Activated T-cell treated with anti-CD3 and anti-CD28 coated beads, Interleukin-2, amount 50 U/mL, for 72 hours (primary cell): ENCODE measurements around the gene NUDT21. TPM values are rescaled to one million over a fixed set of nuclear protein-coding genes. Genes with fewer than 3 reads are reported as not detected.

Experiments used
- ATAC-seq, 2 donors: fragments of 150-1000 bp; cut with Tn5 transposase; replicated peaks in 1 of 2; 2 replicates each; pipeline ENCODE4 v1.10.0; 2021; ENCODE audit warnings: moderate library complexity in 2 of 2, mild to moderate bottlenecking in 1 of 2
- DNase-seq, 2 donors: peaks; one replicate each; pipeline ENCODE4 v3.0.0; 2021 to 2022; ENCODE audit warnings: mixed read lengths in 1 of 2
- H3K27ac Mint-ChIP-seq: one replicate; pipeline ENCODE4 v1.8.0; 2022; ENCODE audit warnings: mild to moderate bottlenecking, moderate library complexity, mixed read lengths
- H3K27me3 Mint-ChIP-seq: one replicate; pipeline ENCODE4 v1.8.0; 2022; ENCODE audit warnings: low read depth, mixed read lengths
- H3K36me3 Mint-ChIP-seq, 2 donors: one replicate each; pipeline ENCODE4 v1.8.0; 2022; ENCODE audit warnings: mixed read lengths in 2 of 2, mild to moderate bottlenecking in 1 of 2; ENCODE audit not compliant: insufficient read depth in 2 of 2
- H3K4me1 Mint-ChIP-seq: one replicate; pipeline ENCODE4 v1.8.0; 2022; ENCODE audit warnings: low read depth, mixed read lengths
- H3K4me3 Mint-ChIP-seq, 2 donors: one replicate each; pipeline ENCODE4 v1.8.0; 2022; ENCODE audit warnings: mild to moderate bottlenecking in 2 of 2, mixed read lengths in 2 of 2, moderate library complexity in 2 of 2
- H3K9me3 Mint-ChIP-seq, 2 donors: one replicate each; pipeline ENCODE4 v1.8.0; 2022; ENCODE audit warnings: mixed read lengths in 2 of 2
- total RNA-seq, 2 donors: library from RNA; stranded (reverse); gene quantifications; one replicate each; pipeline ENCODE4 v1.2.3, GENCODE V29; 2022

Gene NUDT21
- total RNA-seq, 2 donors from 2014 or later, result 304 to 350 TPM

GRCh38 chr16:56477096-56477878 is 26.2 kb upstream of the NUDT21 start:
- Mint-ChIP-seq H3K4me3 (peak overlapping the region in 1 of 2 donors; percentile 37), H3K27ac (peak overlapping the region; percentile 90), H3K27me3 (no peaks in the 10 kb centered on the region), H3K36me3 (peaks cover 5 to 32% of the 10 kb centered on the region in 2 donors), H3K4me1 (peaks cover 23% of the 10 kb centered on the region), H3K9me3 (no peaks in the 10 kb centered on the region)
- peak; percentile 51 to 88 for ATAC-seq
- DNase-seq, result peak in 1 of 2 donors; percentile 4

DNA sequence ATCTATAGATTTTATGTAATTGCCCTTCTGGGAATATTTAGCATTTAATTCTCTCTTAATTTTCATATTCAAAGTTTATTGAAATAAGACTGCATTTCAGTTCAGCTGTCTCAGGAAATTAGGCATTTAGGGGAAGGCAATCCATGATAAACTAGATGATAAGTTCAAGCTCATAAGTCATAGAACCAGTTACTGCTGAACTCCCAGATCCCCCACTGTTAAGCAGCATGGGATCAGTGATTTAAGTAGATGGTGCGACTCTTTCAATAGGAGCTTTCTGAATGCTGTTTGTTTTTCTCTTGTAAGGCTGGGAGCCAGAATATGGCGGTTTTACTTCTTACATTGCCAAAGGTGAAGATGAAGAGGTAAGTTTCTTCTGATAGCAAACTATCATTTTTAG is 24.1 kb upstream of the NUDT21 start:
- no peak overlapping the region for H3K4me3 Mint-ChIP-seq
- DNase-seq (no peak), ATAC-seq (no peak)
- H3K9me3 Mint-ChIP-seq, result no peaks in the 10 kb centered on the region
- no peak overlapping the region for H3K27ac Mint-ChIP-seq
- peaks cover 23% of the 10 kb centered on the region for H3K4me1 Mint-ChIP-seq
- H3K27me3 Mint-ChIP-seq, result no peaks in the 10 kb centered on the region
- peaks cover 8 to 37% of the 10 kb centered on the region in 2 donors for H3K36me3 Mint-ChIP-seq

GRCh38 chr16:56470666-56471065 is 19.5 kb upstream of the NUDT21 start:
- Mint-ChIP-seq H3K36me3 (peaks cover 6 to 46% of the 10 kb centered on the region in 2 donors), H3K27ac (peak overlapping the region; percentile 2), H3K4me3 (no peak overlapping the region), H3K27me3 (no peaks in the 10 kb centered on the region), H3K9me3 (no peaks in the 10 kb centered on the region), H3K4me1 (no peaks in the 10 kb centered on the region)
- DNase-seq (no peak), ATAC-seq (no peak)

DNA sequence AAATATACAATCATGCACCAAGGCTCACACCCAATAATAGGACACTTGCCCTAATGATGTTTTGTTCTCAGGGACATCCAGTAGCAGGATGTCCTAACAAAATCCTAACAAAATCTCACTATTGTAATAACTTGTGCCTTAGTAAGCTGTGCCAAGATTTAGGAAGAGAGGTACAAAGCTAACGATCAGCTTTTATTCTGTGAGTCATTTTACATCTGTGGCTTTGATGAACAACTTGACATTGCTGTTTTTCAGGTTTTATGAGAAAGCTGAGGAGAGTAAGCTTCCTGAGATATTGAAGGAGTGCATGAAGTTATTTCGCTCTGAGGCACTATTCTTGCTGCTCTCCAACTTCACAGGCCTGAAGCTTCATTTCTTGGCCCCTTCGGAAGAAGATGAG is 19.1 kb upstream of the NUDT21 start:
- Mint-ChIP-seq H3K9me3 (no peaks in the 10 kb centered on the region), H3K27ac (peak overlapping the region; percentile 8), H3K4me1 (no peaks in the 10 kb centered on the region), H3K4me3 (no peak overlapping the region), H3K27me3 (no peaks in the 10 kb centered on the region), H3K36me3 (peaks cover 6 to 45% of the 10 kb centered on the region in 2 donors)
- no peak for DNase-seq
- no peak for ATAC-seq

GRCh38 chr16:56469748-56470147 is 18.6 kb upstream of the NUDT21 start:
- no peak for DNase-seq
- H3K36me3 Mint-ChIP-seq, result peaks cover 6 to 41% of the 10 kb centered on the region in 2 donors
- H3K27me3 Mint-ChIP-seq, result no peaks in the 10 kb centered on the region
- H3K4me1 Mint-ChIP-seq, result no peaks in the 10 kb centered on the region
- no peak overlapping the region for H3K4me3 Mint-ChIP-seq
- H3K9me3 Mint-ChIP-seq, result no peaks in the 10 kb centered on the region
- peak overlapping the region; percentile 54 for H3K27ac Mint-ChIP-seq
- no peak for ATAC-seq

DNA sequence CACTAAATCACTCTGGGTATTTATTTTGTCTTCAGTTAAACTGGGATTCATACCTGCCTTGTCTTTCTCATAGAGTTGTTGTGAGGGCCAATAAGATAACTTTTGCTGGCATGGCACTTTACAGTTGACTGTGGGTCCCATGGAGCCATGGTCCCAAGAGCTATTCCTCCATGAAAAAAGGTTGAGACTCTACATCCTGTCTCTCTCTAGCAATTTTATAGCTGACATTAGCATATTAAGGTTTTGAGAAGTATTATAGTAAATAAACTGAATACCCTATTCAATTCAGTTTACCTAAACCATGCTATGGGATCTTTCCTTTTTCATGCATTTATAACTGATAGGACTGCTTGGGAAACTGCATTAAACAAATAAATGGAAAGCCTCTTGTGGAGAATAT is 17.7 kb upstream of the NUDT21 start:
- Mint-ChIP-seq H3K4me1 (no peaks in the 10 kb centered on the region), H3K4me3 (no peak overlapping the region), H3K27me3 (no peaks in the 10 kb centered on the region), H3K9me3 (no peaks in the 10 kb centered on the region), H3K36me3 (peaks cover 6 to 42% of the 10 kb centered on the region in 2 donors), H3K27ac (peak overlapping the region; percentile 88)
- no peak for ATAC-seq
- no peak for DNase-seq

DNA sequence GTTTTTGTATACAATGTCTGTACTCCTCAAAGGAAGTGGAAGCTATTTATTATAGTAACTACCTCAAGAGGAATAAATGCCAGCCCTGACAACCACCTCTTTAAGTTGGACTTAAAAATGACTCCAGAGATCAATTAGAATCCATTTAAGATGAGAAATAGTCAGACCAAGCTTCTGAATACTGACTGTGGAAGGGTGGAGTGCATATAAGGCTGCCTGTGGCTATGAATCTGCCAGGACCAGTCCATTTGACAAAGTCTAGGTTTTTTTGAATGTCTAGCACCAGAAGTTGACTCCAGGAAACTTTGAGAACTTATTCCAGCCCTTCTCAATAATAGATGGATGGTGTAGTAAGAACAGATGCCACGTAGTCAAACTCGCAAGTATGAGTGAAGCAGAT is 15.2 kb upstream of the NUDT21 start:
- Mint-ChIP-seq H3K4me3 (no peak overlapping the region), H3K9me3 (no peaks in the 10 kb centered on the region), H3K27me3 (no peaks in the 10 kb centered on the region), H3K27ac (no peak overlapping the region), H3K4me1 (no peaks in the 10 kb centered on the region), H3K36me3 (peaks cover 6 to 33% of the 10 kb centered on the region in 2 donors)
- no peak for ATAC-seq
- DNase-seq, result no peak

DNA sequence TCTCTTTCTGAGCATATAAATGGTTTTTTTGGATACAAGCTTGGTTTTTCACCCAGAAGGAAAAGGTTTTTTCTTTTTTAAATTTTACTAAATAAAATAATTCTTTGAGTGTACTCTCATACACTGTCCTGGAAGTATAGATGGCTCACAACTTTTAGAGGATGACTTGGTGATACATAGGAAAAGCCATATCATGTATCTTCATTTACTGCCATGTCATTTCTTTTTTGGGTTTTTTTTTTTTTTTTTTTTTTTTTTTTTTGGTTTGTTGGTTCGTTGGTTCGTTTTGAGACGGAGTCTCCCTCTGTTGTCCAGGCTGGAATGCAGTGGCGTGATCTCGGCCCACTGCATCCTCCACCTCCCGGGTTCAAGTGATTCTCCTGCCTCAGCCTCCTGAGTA is 12.0 kb upstream of the NUDT21 start:
- DNase-seq (no peak), ATAC-seq (no peak)
- H3K27ac Mint-ChIP-seq, result no peak overlapping the region
- H3K4me1 Mint-ChIP-seq, result no peaks in the 10 kb centered on the region
- peaks cover 4 to 16% of the 10 kb centered on the region in 2 donors for H3K36me3 Mint-ChIP-seq
- no peaks in the 10 kb centered on the region for H3K9me3 Mint-ChIP-seq
- H3K4me3 Mint-ChIP-seq, result no peak overlapping the region
- no peaks in the 10 kb centered on the region for H3K27me3 Mint-ChIP-seq

GRCh38 chr16:56462064-56462796 is 11.1 kb upstream of the NUDT21 start:
- no peak overlapping the region for H3K4me3 Mint-ChIP-seq
- H3K9me3 Mint-ChIP-seq, result no peaks in the 10 kb centered on the region
- no peaks in the 10 kb centered on the region for H3K4me1 Mint-ChIP-seq
- ATAC-seq, result no peak
- peaks cover 3 to 12% of the 10 kb centered on the region in 2 donors for H3K36me3 Mint-ChIP-seq
- H3K27ac Mint-ChIP-seq, result peak overlapping the region; percentile 54
- DNase-seq, result no peak
- H3K27me3 Mint-ChIP-seq, result no peaks in the 10 kb centered on the region

- H3K9me3 Mint-ChIP-seq, result no peaks in the 10 kb centered on the region
- no peak overlapping the region for H3K27ac Mint-ChIP-seq
- no peaks in the 10 kb centered on the region for H3K27me3 Mint-ChIP-seq
- peaks cover 10% of the 10 kb centered on the region for H3K4me1 Mint-ChIP-seq
- ATAC-seq (no peak), DNase-seq (no peak)
- H3K4me3 Mint-ChIP-seq, result no peak overlapping the region
- peaks cover 9 to 20% of the 10 kb centered on the region in 2 donors for H3K36me3 Mint-ChIP-seq
Measured at GRCh38 chr16:56460101-56460500, 9.0 kb upstream of the NUDT21 start.

- H3K4me1 Mint-ChIP-seq, result peaks cover 10% of the 10 kb centered on the region
Measured at GRCh38 chr16:56457927-56458470, 6.9 kb upstream of the NUDT21 start.

DNA sequence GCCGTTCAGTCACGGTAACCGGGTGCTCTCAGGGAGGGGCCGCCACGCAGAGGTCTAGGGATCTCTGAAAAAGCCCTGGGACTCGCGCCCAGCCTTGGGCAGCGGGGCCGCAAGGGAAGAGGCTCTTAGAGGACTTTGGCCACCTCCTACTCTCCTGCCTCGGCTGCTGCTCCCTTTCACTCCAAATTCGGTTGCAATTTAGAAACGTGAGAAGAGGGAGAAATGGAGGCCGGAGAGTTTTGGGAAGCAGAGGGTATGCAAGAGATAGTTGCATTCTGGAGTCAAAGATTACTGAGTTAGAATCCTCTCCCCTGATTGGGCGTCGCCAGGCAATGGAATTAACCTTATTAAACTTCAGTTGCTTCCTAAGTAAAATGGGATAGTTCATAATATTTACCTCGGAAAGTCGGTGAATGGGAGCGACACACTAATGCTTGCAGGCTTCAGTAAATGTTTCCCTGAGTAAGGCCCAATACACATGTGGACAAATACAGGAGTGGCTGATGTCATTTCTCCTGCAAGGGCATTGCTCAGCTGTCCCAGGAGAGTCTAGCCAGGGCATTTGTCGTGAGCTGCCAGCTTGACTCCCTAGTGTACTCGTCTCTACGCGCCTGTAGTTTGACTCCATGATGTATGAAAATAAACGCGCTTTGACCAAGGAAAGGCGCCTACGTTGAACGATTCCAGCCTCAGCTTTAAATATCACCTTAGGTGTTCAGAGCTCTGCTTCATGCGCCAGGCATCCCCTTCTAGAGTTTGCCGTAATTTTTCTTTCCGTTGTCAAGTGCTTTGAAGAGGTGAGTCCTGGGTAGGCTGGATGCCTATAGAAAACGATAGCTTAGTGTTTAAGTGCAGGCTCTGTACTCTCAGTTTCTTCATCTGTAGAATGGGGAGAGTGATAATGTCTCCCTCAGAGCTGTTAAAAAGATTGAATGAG is 889 bp upstream of the NUDT21 start:
- peak; percentile 6 to 10 for DNase-seq
- H3K4me1 Mint-ChIP-seq, result peaks cover 56% of the 10 kb centered on the region
- peaks cover 20 to 43% of the 10 kb centered on the region in 2 donors for H3K36me3 Mint-ChIP-seq

More at GRCh38 chr16:56457927-56458470, 6.9 kb upstream of the NUDT21 start:
- DNase-seq (no peak), ATAC-seq (no peak)
- no peak overlapping the region for H3K27ac Mint-ChIP-seq
- no peaks in the 10 kb centered on the region for H3K9me3 Mint-ChIP-seq
- H3K36me3 Mint-ChIP-seq, result peaks cover 13 to 31% of the 10 kb centered on the region in 2 donors
- no peak overlapping the region for H3K4me3 Mint-ChIP-seq
- H3K27me3 Mint-ChIP-seq, result no peaks in the 10 kb centered on the region

More for the DNA sequence above, 889 bp upstream of the NUDT21 start:
- peak overlapping the region; percentile 100 for H3K27ac Mint-ChIP-seq
- H3K27me3 Mint-ChIP-seq, result no peaks in the 10 kb centered on the region
- ATAC-seq, result peak; percentile 27 to 40
- H3K4me3 Mint-ChIP-seq, result peak overlapping the region; percentile 92 to 93
- H3K9me3 Mint-ChIP-seq, result no peaks in the 10 kb centered on the region
